Measurements from ENCODE around the gene DCP1A.

The DCP1A gene

GRCh38 chr3:53293867-53294266 is 53.5 kb downstream of the DCP1A start:
- H3K9me3 ChIP-seq (ENCODE audit: insufficient read depth, low read length), result no peaks in the 10 kb centered on the region
- no peak overlapping the region for H3K9ac ChIP-seq (ENCODE audit: low read length)
- no peak overlapping the region for H2AFZ ChIP-seq (ENCODE audit: low read depth, low read length)
- 0 out of 2 replicates have a peak, but pooled peaks cover 7% of the 10 kb centered on the region for H3K4me1 ChIP-seq (ENCODE audit: low read length)
- H4K20me1 ChIP-seq (ENCODE audit: insufficient read depth, low read length), result no peaks in the 10 kb centered on the region
- H3K79me2 ChIP-seq (ENCODE audit: low read length), result no peaks in the 10 kb centered on the region
- no peak overlapping the region for H3K27ac ChIP-seq (ENCODE audit: low read length)
- TF ChIP-seq, protein P1, sequence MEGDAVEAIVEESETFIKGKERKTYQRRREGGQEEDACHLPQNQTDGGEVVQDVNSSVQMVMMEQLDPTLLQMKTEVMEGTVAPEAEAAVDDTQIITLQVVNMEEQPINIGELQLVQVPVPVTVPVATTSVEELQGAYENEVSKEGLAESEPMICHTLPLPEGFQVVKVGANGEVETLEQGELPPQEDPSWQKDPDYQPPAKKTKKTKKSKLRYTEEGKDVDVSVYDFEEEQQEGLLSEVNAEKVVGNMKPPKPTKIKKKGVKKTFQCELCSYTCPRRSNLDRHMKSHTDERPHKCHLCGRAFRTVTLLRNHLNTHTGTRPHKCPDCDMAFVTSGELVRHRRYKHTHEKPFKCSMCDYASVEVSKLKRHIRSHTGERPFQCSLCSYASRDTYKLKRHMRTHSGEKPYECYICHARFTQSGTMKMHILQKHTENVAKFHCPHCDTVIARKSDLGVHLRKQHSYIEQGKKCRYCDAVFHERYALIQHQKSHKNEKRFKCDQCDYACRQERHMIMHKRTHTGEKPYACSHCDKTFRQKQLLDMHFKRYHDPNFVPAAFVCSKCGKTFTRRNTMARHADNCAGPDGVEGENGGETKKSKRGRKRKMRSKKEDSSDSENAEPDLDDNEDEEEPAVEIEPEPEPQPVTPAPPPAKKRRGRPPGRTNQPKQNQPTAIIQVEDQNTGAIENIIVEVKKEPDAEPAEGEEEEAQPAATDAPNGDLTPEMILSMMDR (IDR thresholded peaks at IDR 0.05; ENCODE audit: low read depth, low read length), result no peak
- TF ChIP-seq EZH2phosphoT487 (IDR thresholded peaks at IDR 0.05; ENCODE audit: low read depth), result no peak
- no peak overlapping the region for H3K4me2 ChIP-seq (ENCODE audit: low read length)
- no peaks in the 10 kb centered on the region for H3K27me3 ChIP-seq (ENCODE audit: low read depth, low read length)
- no peak overlapping the region for H3K4me3 ChIP-seq (ENCODE audit: low read length)
- peaks cover 18% of the 10 kb centered on the region for H3K36me3 ChIP-seq (replicated peaks; ENCODE audit: low read depth, low read length)

DNA sequence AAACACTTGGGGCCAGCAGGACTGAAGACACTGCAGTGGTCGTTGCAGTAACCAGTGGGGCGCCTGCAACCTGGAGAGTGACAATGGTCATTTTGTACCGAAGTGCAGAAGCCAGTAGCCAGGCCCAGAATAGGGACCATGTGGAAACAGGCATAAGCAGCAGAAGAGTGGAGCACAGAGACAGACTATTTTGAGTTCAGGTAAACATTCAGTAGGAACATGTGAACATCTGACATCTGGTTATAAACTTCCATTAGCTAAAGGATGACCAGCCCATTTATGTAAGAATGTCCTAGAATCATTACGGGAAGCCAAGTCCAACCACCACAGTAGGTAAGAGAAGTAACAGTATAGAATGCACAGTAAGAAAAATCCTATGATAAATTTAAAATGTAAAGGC is 59.1 kb downstream of the DCP1A start:
- Histone ChIP-seq H3K79me2 (ENCODE audit: low read length) (no peaks in the 10 kb centered on the region), H3K4me2 (ENCODE audit: low read length) (no peak overlapping the region), H3K27me3 (ENCODE audit: low read depth, low read length) (no peaks in the 10 kb centered on the region), H2AFZ (ENCODE audit: low read depth, low read length) (no peak overlapping the region), H3K36me3 (replicated peaks; ENCODE audit: low read depth, low read length) (peaks cover 39% of the 10 kb centered on the region), H3K4me3 (ENCODE audit: low read length) (no peak overlapping the region), H3K9me3 (ENCODE audit: insufficient read depth, low read length) (no peaks in the 10 kb centered on the region), H3K27ac (ENCODE audit: low read length) (no peak overlapping the region), H3K4me1 (ENCODE audit: low read length) (no peaks in the 10 kb centered on the region), H3K9ac (ENCODE audit: low read length) (no peak overlapping the region), H4K20me1 (ENCODE audit: insufficient read depth, low read length) (no peaks in the 10 kb centered on the region)
- no peak for TF ChIP-seq EZH2phosphoT487 (IDR thresholded peaks at IDR 0.05; ENCODE audit: low read depth)
- TF ChIP-seq, protein P1 (IDR thresholded peaks at IDR 0.05; ENCODE audit: low read depth, low read length), result no peak

DNA sequence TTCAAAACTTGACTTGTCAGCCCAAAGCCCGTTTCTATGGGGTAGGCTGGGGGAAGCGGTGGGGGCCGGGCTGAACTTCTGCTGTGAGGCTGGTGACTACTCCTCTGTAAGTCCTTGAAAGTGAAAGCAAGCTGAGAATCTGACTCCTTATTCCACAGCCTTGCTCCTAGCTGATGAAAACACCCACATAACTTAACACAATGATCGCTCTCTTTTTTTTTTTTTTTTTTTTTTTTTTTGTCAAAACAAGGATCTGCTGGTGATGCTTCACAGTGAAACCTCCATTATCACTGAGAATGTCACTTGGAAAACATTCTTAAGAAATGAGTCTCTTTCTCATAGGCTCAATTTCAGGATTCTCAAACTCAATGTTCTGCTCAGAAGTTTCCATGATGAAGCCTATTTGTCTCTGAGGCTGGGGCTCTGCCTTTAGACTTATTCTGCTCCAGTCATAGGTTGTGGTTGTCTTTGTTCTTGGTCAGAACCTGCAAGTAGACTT is 60.2 kb downstream of the DCP1A start:
- Histone ChIP-seq H3K9me3 (ENCODE audit: insufficient read depth, low read length) (no peaks in the 10 kb centered on the region), H3K79me2 (ENCODE audit: low read length) (no peaks in the 10 kb centered on the region), H3K9ac (ENCODE audit: low read length) (no peak overlapping the region), H4K20me1 (ENCODE audit: insufficient read depth, low read length) (no peaks in the 10 kb centered on the region), H3K4me1 (ENCODE audit: low read length) (no peaks in the 10 kb centered on the region), H3K27ac (ENCODE audit: low read length) (no peak overlapping the region), H3K4me2 (ENCODE audit: low read length) (no peak overlapping the region), H3K27me3 (ENCODE audit: low read depth, low read length) (no peaks in the 10 kb centered on the region), H3K4me3 (ENCODE audit: low read length) (no peak overlapping the region), H2AFZ (ENCODE audit: low read depth, low read length) (no peak overlapping the region), H3K36me3 (replicated peaks; ENCODE audit: low read depth, low read length) (peaks cover 46% of the 10 kb centered on the region)
- TF ChIP-seq EZH2phosphoT487 (IDR thresholded peaks at IDR 0.05; ENCODE audit: low read depth), result no peak
- TF ChIP-seq, protein P1 (IDR thresholded peaks at IDR 0.05; ENCODE audit: low read depth, low read length), result no peak

GRCh38 chr3:53286727-53287126 is 60.6 kb downstream of the DCP1A start:
- Histone ChIP-seq H3K36me3 (replicated peaks; ENCODE audit: low read depth, low read length) (peaks cover 46% of the 10 kb centered on the region), H3K27me3 (ENCODE audit: low read depth, low read length) (no peaks in the 10 kb centered on the region), H4K20me1 (ENCODE audit: insufficient read depth, low read length) (no peaks in the 10 kb centered on the region), H3K9ac (ENCODE audit: low read length) (no peak overlapping the region), H3K4me3 (ENCODE audit: low read length) (no peak overlapping the region), H3K4me1 (ENCODE audit: low read length) (no peaks in the 10 kb centered on the region), H3K4me2 (ENCODE audit: low read length) (no peak overlapping the region), H2AFZ (ENCODE audit: low read depth, low read length) (no peak overlapping the region), H3K27ac (ENCODE audit: low read length) (no peak overlapping the region), H3K79me2 (ENCODE audit: low read length) (no peaks in the 10 kb centered on the region), H3K9me3 (ENCODE audit: insufficient read depth, low read length) (no peaks in the 10 kb centered on the region)
- TF ChIP-seq EZH2phosphoT487 (IDR thresholded peaks at IDR 0.05; ENCODE audit: low read depth), result no peak
- TF ChIP-seq, protein P1 (IDR thresholded peaks at IDR 0.05; ENCODE audit: low read depth, low read length), result no peak
